HL-60 (cell line): ENCODE results near the gene SPART.

ENCODE experiments used
- DNase-seq, 2 experiments: peaks; one replicate each; pipeline ENCODE4 v3.0.0-alpha.2; 2010 to 2020; ENCODE audit warnings: low read depth in 1 of 2, low spot score in 1 of 2
- H3K27ac ChIP-seq: fragments of 250-450 bp; sonication (Bioruptor Pico); replicated peaks from 2 replicates; pipeline ENCODE4 v1.5.1; 2020; ENCODE audit warnings: mild to moderate bottlenecking, moderate library complexity
- H3K27me3 ChIP-seq: fragments of 250-450 bp; sonication (Bioruptor Pico); 2 replicates; pipeline ENCODE4 v1.5.1; 2021; ENCODE audit warnings: mild to moderate bottlenecking, moderate library complexity; ENCODE audit not compliant: insufficient read depth, poor library complexity, severe bottlenecking
- H3K4me3 ChIP-seq: replicated peaks from 2 replicates; pipeline ENCODE4 v1.5.1; 2011; ENCODE audit warnings: mild to moderate bottlenecking, control low read depth, low read length; ENCODE audit not compliant: insufficient read depth
- GABPA ChIP-seq: IDR thresholded peaks from 2 replicates; pipeline ENCODE4 v1.6.1; 2012; ENCODE audit warnings: low read depth
- POLR2AphosphoS5 ChIP-seq: IDR thresholded peaks from 2 replicates; pipeline ENCODE4 v1.6.1; 2012; ENCODE audit warnings: low read depth
- SPI1 ChIP-seq: IDR thresholded peaks from 2 replicates; pipeline ENCODE4 v1.6.1; 2012; ENCODE audit warnings: low read depth, mild to moderate bottlenecking, borderline replicate concordance
- TF ChIP-seq, protein P1 (sequence below): IDR thresholded peaks from 2 replicates; pipeline ENCODE4 v1.6.1; 2012; ENCODE audit warnings: low read depth; ENCODE audit not compliant: insufficient replicate concordance
- TF ChIP-seq, protein P2 (sequence below): IDR thresholded peaks from one replicate; pipeline ENCODE4 v1.5.1; 2011; ENCODE audit warnings: low read length, control low read depth, inconsistent platforms; ENCODE audit not compliant: insufficient read depth

The SPART gene

DNA sequence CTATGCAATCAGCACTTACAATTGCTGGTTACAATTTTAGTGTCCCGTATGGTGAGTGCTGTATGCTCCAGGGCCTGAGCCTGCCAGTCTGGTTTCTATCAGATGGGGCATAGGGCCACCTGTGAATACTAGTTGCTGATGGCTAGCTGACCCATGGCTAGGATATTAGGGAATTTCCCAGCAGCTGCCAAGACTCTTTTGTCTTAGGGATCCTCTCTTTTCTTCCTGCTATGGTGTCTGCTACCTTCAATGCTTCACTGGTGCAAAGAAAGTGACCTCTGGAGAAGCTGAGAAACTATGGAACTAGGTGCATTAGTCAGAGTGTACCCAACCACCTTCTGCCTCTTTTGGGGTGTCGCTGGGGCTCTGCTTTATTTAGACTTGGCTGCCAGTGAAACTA lies 60.2 kb downstream of the SPART start:
- Histone ChIP-seq H3K4me3 (no peak overlapping the region), H3K27ac (no peak overlapping the region), H3K27me3 (no peaks in the 10 kb centered on the region)
- DNase-seq: no peak
- TF ChIP-seq SPI1: no peak
- TF ChIP-seq POLR2AphosphoS5: no peak
- TF ChIP-seq, protein P1, sequence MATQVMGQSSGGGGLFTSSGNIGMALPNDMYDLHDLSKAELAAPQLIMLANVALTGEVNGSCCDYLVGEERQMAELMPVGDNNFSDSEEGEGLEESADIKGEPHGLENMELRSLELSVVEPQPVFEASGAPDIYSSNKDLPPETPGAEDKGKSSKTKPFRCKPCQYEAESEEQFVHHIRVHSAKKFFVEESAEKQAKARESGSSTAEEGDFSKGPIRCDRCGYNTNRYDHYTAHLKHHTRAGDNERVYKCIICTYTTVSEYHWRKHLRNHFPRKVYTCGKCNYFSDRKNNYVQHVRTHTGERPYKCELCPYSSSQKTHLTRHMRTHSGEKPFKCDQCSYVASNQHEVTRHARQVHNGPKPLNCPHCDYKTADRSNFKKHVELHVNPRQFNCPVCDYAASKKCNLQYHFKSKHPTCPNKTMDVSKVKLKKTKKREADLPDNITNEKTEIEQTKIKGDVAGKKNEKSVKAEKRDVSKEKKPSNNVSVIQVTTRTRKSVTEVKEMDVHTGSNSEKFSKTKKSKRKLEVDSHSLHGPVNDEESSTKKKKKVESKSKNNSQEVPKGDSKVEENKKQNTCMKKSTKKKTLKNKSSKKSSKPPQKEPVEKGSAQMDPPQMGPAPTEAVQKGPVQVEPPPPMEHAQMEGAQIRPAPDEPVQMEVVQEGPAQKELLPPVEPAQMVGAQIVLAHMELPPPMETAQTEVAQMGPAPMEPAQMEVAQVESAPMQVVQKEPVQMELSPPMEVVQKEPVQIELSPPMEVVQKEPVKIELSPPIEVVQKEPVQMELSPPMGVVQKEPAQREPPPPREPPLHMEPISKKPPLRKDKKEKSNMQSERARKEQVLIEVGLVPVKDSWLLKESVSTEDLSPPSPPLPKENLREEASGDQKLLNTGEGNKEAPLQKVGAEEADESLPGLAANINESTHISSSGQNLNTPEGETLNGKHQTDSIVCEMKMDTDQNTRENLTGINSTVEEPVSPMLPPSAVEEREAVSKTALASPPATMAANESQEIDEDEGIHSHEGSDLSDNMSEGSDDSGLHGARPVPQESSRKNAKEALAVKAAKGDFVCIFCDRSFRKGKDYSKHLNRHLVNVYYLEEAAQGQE: no peak
- no peak for TF ChIP-seq GABPA

DNA sequence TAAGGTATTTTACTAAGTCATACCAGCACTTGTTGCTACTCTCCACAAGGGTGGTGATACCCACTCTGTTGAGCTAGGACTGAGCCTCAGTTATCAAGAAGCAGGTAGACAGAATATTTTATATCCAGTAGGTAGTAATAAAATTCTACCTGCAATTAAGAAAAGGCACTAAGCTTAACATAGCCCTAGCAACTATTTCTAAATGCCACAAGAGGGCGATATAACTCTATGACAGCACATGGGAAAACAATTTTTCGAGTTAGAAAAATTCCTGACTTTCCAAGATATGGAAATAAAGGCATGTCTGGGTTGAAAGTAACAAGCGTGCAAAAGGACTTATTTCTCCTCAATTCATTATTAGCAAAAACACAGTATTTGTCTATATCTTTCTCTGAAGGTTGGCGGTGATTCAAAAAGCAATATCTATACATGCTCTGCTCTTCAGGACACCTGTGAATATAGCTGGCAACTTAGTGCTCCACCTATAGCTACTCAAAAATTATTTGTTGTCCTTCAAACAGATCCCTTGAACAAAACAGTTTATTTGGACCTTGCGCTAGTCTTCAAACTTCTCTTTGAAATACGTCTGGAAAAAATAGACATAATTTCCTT lies 63.3 kb downstream of the SPART start:
- Histone ChIP-seq H3K27me3 (no peaks in the 10 kb centered on the region), H3K27ac (no peak overlapping the region), H3K4me3 (no peak overlapping the region)
- DNase-seq: no peak
- TF ChIP-seq SPI1: no peak
- TF ChIP-seq, protein P2, sequence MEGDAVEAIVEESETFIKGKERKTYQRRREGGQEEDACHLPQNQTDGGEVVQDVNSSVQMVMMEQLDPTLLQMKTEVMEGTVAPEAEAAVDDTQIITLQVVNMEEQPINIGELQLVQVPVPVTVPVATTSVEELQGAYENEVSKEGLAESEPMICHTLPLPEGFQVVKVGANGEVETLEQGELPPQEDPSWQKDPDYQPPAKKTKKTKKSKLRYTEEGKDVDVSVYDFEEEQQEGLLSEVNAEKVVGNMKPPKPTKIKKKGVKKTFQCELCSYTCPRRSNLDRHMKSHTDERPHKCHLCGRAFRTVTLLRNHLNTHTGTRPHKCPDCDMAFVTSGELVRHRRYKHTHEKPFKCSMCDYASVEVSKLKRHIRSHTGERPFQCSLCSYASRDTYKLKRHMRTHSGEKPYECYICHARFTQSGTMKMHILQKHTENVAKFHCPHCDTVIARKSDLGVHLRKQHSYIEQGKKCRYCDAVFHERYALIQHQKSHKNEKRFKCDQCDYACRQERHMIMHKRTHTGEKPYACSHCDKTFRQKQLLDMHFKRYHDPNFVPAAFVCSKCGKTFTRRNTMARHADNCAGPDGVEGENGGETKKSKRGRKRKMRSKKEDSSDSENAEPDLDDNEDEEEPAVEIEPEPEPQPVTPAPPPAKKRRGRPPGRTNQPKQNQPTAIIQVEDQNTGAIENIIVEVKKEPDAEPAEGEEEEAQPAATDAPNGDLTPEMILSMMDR: peak; percentile 56

DNA sequence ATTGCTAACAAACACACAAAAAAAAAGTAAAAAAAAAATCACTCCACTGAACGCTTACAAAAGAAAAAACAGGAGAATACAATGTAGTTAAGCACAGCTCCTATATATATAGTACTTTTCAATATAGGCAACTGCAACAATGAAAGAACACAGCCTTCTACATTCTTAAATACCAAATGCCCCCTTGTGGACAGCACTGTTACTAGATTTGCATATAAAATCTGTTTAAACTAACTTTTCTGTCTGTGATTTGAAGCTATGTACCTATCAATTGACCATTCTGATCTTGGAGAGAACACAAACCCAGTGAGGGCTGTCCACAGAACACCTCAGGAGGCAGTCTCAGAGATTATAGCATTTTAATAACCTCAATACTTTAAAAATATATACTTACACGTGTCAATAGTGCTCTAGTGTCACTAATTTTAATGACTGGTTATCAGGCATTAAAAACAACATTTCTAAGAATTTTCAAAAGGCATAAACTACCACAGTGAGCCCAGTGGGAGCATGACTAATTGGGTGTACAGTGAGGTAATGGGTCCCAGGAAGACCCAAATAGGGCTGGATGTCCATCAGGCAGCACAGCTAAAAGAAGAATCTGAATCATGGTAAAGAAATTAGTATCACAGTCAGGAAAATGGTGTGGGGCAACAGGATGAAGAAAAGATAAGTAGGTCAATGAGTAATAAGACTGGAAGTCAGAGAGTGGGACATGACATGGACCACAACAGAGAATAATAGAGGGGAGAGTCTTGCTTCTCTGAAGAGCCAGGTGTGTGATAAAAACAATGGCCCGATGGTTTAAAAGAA lies 70.8 kb downstream of the SPART start:
- peak in 1 of 2 experiments; percentile 42 for DNase-seq
- H3K4me3 ChIP-seq: no peak overlapping the region
- no peak for TF ChIP-seq SPI1
- TF ChIP-seq, protein P2: peak; percentile 40
- H3K27me3 ChIP-seq: no peaks in the 10 kb centered on the region
- no peak overlapping the region for H3K27ac ChIP-seq

DNA sequence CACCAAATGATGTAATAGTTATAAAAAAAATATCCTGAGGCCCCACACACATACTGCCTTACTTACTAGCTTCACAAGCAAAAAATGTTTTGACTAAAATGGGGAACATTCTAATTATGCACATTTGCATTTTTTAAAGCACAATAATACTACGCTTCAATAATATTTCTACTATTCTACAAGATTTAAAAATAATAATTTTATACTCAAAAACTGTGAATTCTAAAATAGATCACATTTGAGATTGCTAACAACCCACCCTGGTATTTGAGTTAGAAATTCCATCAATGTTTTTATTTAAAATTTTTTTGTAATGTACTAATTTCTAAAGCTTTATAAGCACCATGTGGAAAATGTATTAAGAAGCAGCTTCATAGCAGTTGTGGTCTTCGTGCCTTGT lies 72.8 kb downstream of the SPART start:
- DNase-seq: no peak
- Histone ChIP-seq H3K27me3 (no peaks in the 10 kb centered on the region), H3K27ac (no peak overlapping the region), H3K4me3 (no peak overlapping the region)
- no peak for TF ChIP-seq POLR2AphosphoS5

DNA sequence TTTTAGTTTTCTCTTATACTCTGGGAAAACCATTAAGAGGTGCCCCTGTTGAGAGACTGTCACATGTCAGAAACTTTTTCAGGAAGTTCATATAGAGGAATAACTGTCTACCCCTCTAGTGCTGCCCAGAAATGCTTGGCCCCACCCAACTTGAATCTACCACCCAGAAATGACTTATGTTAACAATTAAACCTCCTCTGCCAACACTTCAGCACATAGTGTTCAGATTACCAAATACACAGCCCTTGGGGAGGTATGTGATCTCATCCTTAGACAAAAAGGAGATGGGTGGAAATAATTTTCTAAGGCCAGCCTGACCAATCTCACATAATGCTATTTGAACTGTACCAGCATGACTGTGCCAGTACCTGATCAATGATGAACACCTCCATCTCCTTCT lies 84.2 kb downstream of the SPART start:
- no peak for TF ChIP-seq GABPA
- no peak for TF ChIP-seq POLR2AphosphoS5
- TF ChIP-seq, protein P2: no peak
- TF ChIP-seq, protein P1: no peak
- no peak for TF ChIP-seq SPI1
- Histone ChIP-seq H3K27ac (no peak overlapping the region), H3K27me3 (no peaks in the 10 kb centered on the region), H3K4me3 (no peak overlapping the region)
- no peak for DNase-seq
